ENCODE measurements around the gene HIKESHI.

The HIKESHI gene

DNA sequence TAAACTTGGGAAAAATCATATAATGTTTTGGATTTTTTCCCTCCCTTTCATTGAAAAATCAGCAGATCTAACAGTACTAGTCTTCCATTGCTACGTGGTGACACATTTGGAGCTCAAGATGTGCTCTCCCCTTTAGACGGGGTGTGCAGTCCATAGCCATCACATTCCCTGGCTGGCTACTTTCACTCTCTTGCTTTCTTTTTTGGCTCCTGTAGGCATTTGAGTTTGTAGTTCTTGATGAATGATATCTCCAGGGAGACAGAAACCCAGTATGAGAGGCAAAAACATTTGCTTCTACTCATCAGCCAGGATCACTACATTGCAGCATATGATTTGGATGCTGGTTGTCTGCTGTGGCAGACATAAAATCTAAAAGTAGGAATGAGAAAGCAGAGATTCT is 84.7 kb downstream of the HIKESHI start:
- TF ChIP-seq ZNF274 (IDR thresholded peaks at IDR 0.05; ENCODE audit: low read depth, low read length) (no peak), SUZ12 (IDR thresholded peaks at IDR 0.05; ENCODE audit: extremely low read depth, insufficient read depth, insufficient read length) (no peak), YY1 (IDR thresholded peaks at IDR 0.05; ENCODE audit: insufficient read depth, insufficient read length) (no peak)
- no peak for DNase-seq (ENCODE audit: low read depth, low spot score)

DNA sequence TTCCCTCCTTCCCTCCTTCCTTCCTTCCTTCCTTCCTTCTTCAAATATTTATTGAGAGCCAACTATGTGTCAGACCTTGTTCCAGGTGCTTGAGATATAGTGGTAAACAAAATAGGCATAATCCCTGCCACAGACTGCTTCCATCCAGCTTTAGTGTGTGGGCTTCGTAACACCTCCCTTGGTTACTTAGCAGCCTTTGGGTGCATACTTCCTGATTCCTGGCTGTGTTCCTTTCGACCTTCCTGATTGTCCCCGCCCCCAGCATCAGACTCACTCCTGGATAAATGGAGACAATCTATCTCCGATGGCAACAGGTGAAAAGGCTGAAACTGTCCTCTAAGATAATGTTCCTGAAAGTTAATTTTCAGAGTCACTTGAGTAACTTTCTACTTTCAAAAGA is 86.2 kb downstream of the HIKESHI start:
- DNase-seq (ENCODE audit: low read depth, low spot score): no peak
- Histone ChIP-seq H3K36me3 (ENCODE audit: insufficient read depth, insufficient read length, low read length) (no peaks in the 10 kb centered on the region), H3K9ac (ENCODE audit: insufficient read length, low read depth) (no peak overlapping the region), H3K4me1 (ENCODE audit: insufficient read depth, insufficient read length) (no peaks in the 10 kb centered on the region), H3K27me3 (ENCODE audit: insufficient read depth, insufficient read length) (no peaks in the 10 kb centered on the region), H3K4me3 (ENCODE audit: insufficient read length, low read depth) (no peak overlapping the region), H3K9me3 (ENCODE audit: insufficient read depth, low read length) (no peaks in the 10 kb centered on the region)
- no peak for TF ChIP-seq SUZ12 (IDR thresholded peaks at IDR 0.05; ENCODE audit: extremely low read depth, insufficient read depth, insufficient read length)
- TF ChIP-seq ZNF274 (IDR thresholded peaks at IDR 0.05; ENCODE audit: low read depth, low read length): no peak
- TF ChIP-seq YY1 (IDR thresholded peaks at IDR 0.05; ENCODE audit: insufficient read depth, insufficient read length): no peak

More for the DNA sequence above, 84.7 kb downstream of the HIKESHI start:
- no peaks in the 10 kb centered on the region for H3K36me3 ChIP-seq (ENCODE audit: insufficient read depth, insufficient read length, low read length)
- no peaks in the 10 kb centered on the region for H3K4me1 ChIP-seq (ENCODE audit: insufficient read depth, insufficient read length)
- no peak overlapping the region for H3K9ac ChIP-seq (ENCODE audit: insufficient read length, low read depth)
- H3K27me3 ChIP-seq (ENCODE audit: insufficient read depth, insufficient read length): no peaks in the 10 kb centered on the region
- H3K9me3 ChIP-seq (ENCODE audit: insufficient read depth, low read length): no peaks in the 10 kb centered on the region
- H3K4me3 ChIP-seq (ENCODE audit: insufficient read length, low read depth): no peak overlapping the region

GRCh38 chr11:86390487-86390886 is 88.4 kb downstream of the HIKESHI start:
- H3K9ac ChIP-seq (ENCODE audit: insufficient read length, low read depth): no peak overlapping the region
- H3K9me3 ChIP-seq (ENCODE audit: insufficient read depth, low read length): no peaks in the 10 kb centered on the region
- no peaks in the 10 kb centered on the region for H3K4me1 ChIP-seq (ENCODE audit: insufficient read depth, insufficient read length)
- no peaks in the 10 kb centered on the region for H3K27me3 ChIP-seq (ENCODE audit: insufficient read depth, insufficient read length)
- no peak for TF ChIP-seq YY1 (IDR thresholded peaks at IDR 0.05; ENCODE audit: insufficient read depth, insufficient read length)
- no peak for TF ChIP-seq SUZ12 (IDR thresholded peaks at IDR 0.05; ENCODE audit: extremely low read depth, insufficient read depth, insufficient read length)
- TF ChIP-seq ZNF274 (IDR thresholded peaks at IDR 0.05; ENCODE audit: low read depth, low read length): no peak
- H3K36me3 ChIP-seq (ENCODE audit: insufficient read depth, insufficient read length, low read length): no peaks in the 10 kb centered on the region
- no peak overlapping the region for H3K4me3 ChIP-seq (ENCODE audit: insufficient read length, low read depth)
- no peak for DNase-seq (ENCODE audit: low read depth, low spot score)

DNA sequence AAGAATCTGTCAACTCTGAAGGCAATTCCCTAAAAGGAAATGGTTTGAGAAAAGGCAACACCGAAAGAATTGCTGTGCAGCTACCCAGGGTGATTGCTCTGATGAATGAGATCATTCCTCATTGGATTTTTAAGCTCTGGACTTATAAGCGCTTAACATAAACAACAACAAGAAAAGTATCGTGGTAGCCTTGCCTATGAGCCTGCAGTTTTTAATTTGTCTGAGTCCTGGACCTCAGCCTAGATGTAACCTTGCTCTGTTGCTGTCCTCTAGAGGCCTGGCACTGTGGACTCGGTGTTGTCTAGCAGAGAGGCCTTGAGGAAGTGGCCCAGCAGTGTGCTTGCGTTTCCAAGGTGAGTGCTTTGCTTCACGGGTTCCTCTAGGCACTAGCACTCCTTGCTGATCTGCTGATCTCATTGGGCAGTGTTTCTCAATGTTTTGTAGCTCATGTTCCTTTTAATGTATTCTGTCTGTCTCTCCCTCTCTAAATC is 93.1 kb downstream of the HIKESHI start:
- H3K4me3 ChIP-seq (ENCODE audit: insufficient read length, low read depth): no peak overlapping the region
- H3K9me3 ChIP-seq (ENCODE audit: insufficient read depth, low read length): no peaks in the 10 kb centered on the region
- H3K4me1 ChIP-seq (ENCODE audit: insufficient read depth, insufficient read length): no peaks in the 10 kb centered on the region
- no peaks in the 10 kb centered on the region for H3K27me3 ChIP-seq (ENCODE audit: insufficient read depth, insufficient read length)
- TF ChIP-seq SUZ12 (IDR thresholded peaks at IDR 0.05; ENCODE audit: extremely low read depth, insufficient read depth, insufficient read length): no peak
- TF ChIP-seq YY1 (IDR thresholded peaks at IDR 0.05; ENCODE audit: insufficient read depth, insufficient read length): no peak
- no peak for TF ChIP-seq ZNF274 (IDR thresholded peaks at IDR 0.05; ENCODE audit: low read depth, low read length)
- no peak overlapping the region for H3K9ac ChIP-seq (ENCODE audit: insufficient read length, low read depth)
- H3K36me3 ChIP-seq (ENCODE audit: insufficient read depth, insufficient read length, low read length): no peaks in the 10 kb centered on the region
- DNase-seq (ENCODE audit: low read depth, low spot score): no peak

Data from NT2/D1 (cell line).